HG03097 (cell line): Measurements from ENCODE around the gene NBAS.
"Not testable (repeated sequence)": the region's sequence is repeated elsewhere in the genome, so short reads cannot be mapped to it uniquely, and the experiment has no call there.

Source experiments
- ATAC-seq: cut with Tn5 transposase; IDR thresholded peaks from one replicate; pipeline ENCODE4 v1.9.1; 2021; ENCODE audit not compliant: unreplicated experiment, low FRiP score

Gene NBAS

DNA sequence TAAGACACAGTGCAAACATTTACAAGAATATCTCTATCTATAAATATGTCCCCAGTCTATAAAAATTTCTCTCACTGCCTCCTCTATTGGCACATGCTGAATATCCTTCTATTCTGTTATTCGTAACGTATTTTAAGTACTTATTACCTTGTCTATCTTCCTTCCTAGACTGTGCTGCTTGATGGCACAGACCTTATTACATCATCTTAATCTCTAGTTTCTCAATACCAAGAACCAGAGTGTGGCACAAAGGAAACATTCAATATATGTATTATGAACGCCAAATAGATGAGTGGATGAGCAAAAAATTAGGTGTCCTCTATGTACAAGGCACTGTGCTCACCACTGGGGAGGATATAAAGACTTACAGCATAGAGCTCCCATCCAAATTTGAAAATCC is 282.8 kb downstream of the NBAS start:
- ATAC-seq = no peak

DNA sequence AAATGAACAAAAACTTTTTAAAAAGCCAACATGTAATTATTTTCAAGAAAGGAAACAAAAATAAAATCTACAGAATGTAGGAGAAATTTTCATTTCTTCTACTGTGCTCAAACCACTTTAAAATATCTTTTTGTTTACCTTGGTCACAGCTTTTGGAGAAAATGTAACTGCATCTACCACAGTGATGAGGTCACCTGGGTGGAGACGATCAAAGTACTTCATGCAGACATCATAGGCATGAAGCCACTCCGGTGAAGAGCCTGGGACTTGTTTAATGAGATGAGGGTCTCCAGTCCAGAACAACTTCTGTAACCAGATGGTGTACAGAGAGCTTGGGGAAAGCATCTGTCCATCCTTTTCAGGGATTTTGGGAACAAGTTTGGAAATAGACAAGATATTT is 285.8 kb downstream of the NBAS start:
- no peak for ATAC-seq

DNA sequence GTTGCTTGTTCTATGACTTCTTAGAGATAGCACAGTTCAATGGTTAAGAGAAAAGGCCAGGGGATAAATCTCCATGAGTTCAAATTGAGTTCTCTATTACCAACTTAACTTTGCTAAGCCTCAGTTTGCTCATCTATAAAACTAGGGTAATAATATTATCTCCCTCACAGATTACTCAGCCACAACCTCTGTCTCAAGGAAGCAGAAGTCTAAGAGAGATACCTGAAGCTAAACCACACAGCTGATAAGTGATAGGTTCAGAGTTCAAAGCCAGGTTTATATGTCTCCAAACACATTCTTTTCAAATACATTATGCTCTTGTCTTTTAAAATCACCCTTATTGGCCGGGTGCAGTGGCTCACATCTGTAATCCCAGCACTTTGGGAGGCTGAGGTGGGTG is 287.7 kb downstream of the NBAS start:
- ATAC-seq = no peak

DNA sequence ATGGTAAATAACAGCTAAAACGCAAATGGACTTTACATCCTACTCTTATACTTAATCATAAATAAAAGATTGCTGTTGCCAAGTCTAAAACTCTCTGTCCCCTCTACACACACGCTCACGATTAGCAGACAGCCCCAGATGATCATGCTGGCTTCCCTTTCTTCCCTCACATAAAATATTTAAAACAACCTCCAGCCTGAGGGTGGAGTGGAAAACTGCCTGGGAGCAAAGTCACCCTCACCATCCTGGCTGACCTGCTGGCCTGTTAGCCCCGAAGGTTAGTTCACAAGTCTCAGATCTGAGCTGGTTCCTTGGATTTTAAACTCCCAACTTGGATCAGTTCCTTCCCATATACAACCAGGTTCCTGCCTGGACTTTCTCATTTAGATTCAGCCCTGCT is 288.2 kb downstream of the NBAS start:
- ATAC-seq = no peak

DNA sequence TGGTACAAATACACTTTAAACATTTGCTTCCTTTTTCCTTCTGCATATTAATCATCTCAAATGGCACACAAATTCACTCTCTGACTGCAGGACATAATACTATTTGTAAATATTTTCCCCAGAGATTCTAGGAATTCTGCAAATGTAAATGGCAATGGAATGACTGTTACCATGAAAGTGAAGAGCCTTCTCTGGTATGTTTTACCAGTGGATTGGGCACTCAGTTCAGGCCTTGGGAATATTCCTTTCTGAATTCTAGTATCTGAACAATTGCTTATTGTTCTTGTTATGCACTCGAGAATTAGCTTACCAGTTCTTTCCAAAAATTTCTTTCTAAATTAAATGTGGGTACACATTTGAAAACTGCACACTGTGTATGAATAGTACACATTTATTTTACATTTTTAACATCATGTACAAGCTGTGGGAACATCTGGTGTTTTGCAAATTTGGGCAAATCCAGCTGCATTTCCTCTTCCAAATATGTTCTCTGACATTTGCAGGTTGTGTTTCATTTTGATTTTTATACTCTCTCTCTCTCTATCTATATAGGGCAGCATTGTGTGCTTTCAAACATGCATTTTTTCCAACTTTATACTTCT is 289.1 kb downstream of the NBAS start:
- ATAC-seq = no peak

DNA sequence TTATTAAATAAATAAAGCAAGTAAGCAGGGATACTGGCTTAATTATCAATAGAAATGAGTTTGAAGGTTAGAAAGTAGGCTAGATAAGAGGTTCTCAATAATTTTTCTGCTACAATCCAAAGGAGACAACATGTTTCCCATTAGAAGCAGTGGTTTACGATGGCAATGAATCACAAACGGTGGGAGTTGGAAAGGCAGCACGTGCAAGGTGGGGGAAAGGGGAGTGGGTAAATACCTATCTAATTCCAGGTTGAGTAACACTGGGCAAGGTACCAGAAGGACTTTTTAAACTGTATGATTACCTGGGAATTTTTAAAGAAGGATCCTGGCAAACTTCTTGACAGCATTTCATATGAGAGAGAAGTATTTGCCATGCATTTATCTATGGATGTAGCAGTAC is 289.9 kb downstream of the NBAS start:
- no peak for ATAC-seq

DNA sequence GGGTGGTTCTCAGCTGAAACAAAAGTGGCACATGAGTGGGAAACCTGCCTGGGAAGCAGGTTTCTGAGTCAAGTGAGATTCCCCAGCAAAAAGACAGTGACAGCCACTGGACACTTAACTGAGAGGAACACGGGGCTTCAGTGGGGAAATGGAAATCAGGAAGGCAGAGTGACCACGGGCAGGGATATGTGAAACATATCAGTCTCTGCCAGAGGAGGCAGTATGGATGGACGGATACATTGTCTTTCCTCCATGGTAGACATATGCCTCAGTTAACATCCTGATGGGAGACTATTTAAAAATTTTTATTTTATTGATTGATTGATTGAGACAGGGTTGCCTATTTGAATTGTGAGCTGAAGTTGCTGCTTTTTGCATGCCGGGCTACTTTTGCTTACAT is 292.1 kb downstream of the NBAS start:
- ATAC-seq = no peak

DNA sequence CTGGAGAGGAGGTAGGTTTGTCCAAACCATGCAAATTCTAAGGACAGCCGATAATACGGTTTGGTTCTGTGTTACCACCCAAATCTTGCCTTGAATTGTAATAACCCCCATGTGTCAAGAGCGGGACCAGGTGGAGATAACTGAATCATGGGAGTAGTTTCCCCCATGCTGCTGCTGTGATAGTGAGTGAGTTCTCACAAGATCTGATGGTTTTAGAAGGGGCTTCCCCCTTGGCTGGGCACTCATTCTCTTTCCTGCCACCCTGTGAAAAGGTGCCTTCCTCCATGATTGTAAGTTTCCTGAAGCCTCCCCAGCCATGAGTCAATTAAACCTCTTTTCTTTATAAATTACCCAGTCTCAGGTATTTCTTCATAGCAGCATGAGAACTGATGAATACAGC is 295.2 kb downstream of the NBAS start:
- no peak for ATAC-seq

DNA sequence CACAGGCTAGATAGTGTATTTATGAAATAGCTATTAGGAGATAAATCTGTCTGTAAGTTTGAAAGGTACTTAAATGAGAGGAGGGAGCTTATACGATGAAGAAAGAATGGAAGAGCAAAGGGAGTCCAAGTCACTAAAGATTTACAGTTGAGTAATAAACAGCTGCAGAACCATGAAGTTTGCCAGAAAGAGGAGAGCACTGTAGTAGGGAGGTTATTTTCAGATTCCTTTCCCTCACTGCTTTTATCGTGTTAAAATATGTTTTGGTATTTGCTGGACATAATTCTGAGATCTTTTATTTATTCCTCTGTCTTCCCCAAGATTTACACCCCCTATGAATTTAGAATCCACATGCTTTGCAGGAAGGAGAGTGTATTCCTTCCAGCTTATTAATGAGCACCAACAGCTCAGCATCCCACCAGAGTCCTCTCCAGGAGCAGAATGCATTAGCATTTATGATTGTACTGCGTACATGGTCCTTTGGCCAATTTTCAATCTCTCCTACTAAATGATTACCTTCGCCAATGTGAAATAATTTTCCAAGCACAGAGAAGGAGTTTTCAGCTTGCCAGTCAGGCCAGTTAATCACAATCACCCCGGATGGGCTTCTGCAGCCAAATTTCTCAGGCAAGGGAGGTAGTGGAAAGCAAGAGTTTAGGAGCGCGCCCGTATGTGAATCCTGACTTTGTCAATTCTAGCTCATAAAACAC is 297.0 kb downstream of the NBAS start:
- ATAC-seq = no peak

DNA sequence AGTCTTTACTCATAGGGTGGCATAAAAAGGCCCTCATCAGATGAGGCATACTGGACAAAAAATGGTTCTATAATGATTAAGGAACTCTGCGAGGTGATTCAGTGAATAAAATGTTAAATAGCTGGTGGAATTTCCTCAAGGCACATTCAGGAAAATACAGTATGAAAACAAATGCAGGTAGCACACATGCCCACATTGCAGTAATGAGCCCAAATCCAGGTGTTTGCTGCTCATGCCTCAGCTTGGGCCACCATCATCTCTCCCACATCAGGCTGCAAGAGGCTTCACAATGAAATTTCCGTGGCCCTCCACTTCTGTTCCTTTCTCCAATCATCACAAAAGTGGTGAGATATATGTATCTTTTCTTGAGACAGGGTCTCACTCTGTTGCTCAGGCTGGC is 298.3 kb downstream of the NBAS start:
- ATAC-seq = no peak

DNA sequence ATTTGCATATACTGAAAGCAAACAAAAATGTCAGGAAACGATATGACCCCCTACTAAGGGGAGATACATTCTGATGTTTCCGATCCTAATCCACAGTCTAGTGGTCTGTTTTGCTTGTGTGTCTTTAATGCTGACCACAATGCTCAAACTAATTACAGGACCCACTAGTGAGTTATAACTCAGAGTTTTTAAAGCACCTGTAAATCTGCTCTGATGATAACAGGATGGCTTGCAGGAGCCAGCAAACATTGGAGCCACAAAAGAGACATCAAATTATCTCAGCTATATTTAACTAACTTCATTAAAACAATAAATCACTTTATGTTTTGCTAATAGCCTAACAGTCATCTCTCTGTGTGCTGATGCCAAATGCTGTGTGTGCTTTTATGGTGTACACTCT is 300.3 kb downstream of the NBAS start:
- no peak for ATAC-seq

DNA sequence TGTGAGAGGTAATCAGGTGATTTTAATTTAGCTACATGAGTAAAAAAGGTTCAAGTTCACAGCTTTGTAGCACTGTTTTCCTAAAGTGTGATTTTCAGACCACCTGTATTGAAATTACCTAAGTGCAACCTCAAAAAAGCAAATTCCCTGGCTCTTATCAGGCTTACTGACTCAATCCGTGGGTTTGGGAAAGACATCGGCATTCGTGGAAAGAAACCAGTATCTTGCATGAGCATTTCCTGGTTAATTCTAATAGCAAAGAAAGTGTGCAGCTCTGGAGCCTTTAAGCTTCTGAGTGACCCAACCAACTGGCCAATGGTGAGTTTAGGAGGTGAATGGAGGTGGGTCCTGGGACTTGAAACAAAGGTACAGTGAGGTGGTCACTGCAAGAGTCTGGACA is 300.9 kb downstream of the NBAS start:
- ATAC-seq = no peak

DNA sequence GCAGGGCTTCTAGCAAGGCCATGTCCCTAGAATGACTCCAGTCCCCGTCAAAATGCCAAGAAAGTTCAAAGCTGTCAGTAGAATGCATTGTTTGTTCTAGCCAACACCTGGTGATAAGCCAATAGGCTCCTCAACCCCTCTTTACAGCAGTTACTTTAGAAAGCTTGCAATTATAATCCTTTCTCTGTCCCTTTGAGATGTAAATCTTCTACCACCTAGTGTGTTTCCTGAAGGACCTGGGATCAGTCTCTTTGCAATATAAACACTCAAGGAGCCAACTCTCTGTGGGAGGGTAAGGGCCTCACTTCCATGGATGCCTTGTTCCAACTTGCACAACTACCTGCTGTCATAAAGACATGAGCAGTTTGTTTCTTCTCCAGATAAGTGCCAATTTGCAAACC is 301.8 kb downstream of the NBAS start:
- ATAC-seq = no peak

DNA sequence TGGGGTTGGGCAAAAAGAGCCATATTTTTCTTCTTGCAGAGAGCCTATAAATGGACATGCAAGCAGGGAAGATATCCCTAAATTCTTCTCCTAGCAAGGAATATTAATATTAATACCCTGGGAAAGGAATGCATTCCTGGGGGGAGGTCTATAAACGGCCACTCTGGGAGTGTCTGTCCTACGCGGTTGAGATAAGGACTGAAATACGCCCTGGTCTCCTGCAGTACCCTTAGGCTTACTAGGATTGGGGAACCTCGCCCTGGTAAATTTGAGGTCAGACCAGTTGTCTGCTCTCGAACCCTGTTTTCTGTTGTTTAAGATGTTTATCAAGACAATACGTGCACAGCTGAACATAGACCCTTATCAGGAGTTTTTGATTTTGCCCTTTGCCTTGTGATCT is 302.7 kb downstream of the NBAS start:
- not testable (repeated sequence) for ATAC-seq

DNA sequence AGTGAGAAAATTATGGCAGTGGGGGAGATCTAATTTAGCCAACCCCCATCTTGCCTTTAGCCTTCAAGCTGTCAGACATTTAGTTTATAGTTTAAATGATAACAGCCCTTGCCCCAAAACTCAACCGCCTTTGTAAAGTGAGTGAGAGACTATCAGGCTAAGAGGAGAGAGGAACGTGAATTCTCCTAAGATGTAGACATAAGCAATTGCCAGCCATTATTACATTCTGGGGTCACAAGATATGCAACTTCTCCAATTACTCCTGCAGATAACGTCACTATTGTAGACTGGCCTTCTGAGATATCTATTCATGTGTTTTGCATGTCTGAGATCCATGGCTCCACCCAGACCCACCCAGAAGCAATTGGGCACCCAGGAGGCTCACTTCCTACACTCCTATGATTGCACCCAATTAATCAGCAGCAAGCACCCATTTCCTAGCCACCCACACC is 307.3 kb downstream of the NBAS start:
- no peak for ATAC-seq

DNA sequence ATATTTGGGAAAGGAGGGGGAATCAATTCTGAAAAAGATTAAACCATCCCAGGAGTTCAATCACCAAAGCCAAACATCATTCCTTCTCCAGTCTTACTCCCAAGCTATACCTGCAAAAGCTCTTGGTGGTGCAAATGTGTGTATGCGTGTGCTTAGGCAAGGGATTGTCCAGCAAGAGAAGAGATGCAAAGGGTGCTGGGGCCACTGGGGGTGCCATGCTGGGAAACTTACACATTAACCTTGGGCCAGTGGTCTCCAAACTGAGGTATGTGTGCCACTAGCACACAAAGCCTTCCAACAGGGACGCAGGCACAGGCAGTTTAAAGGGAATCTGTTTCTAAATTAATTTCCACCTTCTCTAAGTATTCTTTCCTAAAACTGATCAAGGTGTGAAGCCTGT is 307.9 kb downstream of the NBAS start:
- no peak for ATAC-seq

DNA sequence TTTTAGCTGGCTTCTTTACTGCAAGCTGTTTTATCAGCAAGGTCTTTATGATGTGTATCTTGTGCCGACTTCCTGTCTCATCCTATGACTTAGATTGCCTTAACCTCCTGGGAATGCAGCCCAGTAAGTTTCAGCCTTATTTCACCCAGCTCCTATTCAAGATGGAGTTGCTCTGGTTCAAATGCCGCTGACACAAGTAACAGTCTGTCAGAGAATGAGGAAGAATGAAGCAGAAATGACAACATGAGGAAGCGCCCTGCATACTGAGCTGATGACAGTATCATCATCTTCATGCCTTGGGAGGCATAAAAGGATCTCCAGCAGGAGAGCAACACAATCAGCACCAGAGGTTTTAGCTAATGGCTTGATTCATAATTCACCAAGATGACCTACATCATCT is 309.4 kb downstream of the NBAS start:
- ATAC-seq = no peak

DNA sequence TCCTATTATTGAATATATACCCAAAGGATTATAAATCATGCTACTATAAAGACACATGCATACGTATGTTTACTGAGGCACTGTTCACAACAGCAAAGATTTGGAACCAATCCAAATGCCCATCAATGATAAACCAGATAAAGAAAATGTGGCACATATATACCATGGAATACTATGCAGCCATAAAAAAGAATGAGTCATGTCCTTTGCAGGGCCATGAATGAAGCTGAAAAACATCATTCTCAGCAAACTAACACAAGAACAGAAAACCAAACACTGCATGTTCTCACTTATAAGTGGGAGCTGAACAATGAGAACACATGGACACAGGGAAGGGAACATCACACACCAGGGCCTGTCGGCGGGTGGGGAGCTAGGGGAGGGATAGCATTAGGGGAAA is 310.2 kb downstream of the NBAS start:
- ATAC-seq = not testable (repeated sequence)

DNA sequence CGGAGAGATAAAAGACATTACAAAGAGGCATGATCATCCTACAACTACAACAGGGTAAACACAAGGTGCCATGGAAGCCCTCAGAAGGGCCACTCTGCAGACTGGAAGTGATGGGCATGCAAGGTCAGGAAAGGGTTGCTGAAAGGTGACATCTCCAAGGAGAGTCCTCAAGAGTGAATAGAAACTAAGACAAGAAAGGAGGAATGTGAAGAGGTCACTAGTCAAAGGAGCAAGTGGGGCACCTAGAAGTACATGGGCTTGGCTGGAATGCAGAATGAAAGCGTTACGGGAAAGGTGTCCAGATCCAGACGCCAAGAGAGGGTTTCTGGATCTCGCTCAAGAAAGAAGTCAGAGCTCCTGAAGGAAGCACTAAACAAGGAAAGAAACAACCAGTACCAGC is 314.3 kb downstream of the NBAS start:
- no peak for ATAC-seq

DNA sequence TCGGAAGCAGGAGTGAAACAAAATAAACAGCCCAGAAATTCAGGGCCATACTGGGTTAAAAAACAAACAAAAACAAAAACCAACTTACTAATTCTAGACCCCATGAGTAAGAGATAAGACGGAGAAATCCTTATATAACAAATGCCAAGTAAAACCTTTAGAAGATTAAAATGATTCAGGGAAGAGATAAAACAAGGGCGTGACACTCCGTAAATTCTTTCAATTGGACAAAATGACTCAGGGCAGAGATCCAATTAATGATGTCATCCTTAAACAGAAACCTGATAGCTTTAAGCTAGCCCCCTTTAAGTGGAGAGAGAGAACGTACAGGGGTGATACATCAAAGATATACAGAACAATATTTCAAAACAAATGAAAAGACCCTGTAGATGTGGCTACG is 317.4 kb downstream of the NBAS start:
- ATAC-seq = no peak

DNA sequence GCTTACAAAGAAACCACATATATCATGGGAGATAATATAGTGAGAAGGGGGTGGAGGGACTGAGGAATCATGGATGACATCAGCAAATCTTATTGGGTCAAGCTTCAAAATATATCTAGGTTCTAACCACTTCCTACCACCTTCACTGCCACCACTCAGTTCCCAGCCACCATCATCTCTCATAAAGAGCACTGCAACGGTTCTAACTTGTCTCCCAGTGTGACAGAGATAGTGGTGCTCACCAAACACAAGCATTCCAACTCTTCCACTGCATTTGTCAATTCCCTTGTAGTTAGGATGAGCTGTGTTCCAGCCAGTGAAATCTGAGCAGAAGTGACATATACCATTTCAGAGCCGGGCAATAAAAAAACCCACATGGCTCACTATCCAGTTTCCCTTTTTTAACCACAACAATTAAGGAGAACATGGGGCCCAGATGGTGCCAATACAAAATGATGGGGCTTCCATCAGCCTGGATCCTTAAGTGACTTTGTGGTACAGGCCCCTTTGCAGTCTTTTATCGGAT is 318.1 kb downstream of the NBAS start:
- no peak for ATAC-seq

DNA sequence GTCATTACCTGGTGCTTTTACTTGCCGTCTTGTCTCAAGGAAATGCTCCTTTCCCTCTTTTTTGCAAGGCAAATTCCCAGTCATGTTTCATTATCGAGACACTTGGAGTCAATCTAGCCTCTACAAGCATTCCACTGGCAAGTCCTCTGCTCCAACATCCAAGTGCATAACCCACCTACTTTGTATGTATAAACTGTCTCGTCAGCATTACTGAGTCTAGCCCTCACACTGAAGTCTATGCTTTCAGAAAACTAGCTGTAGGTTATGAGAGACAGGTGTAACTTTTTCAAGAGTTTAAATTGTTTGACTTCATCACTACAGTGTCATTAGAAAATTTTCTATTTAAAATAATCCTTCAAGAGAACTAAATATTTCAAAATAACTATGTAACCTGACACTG is 319.2 kb downstream of the NBAS start:
- no peak for ATAC-seq
